SK-N-SH treated with all-trans-retinoic acid at 6 μM for 48 hours (cell line): ENCODE data around the gene OR2T35.
"Not testable (repeated sequence)": the region's sequence is repeated elsewhere in the genome, so short reads cannot be mapped to it uniquely, and the experiment has no call there.

Experiments used
- ATAC-seq: fragments of 200-7000 bp; cut with Tn5 transposase; 3 replicates; pipeline ENCODE4 v1.9.1; 2020; ENCODE audit warnings: mild to moderate bottlenecking, moderate library complexity
- CSDC2 ChIP-seq: fragments of 250-450 bp; sonication (Bioruptor Pico); IDR thresholded peaks from 2 replicates; pipeline ENCODE4 v1.5.0; 2020; ENCODE audit warnings: mild to moderate bottlenecking, moderate library complexity
- GLIS3 ChIP-seq: fragments of 250-450 bp; sonication (Bioruptor Pico); IDR thresholded peaks from 2 replicates; pipeline ENCODE4 v1.5.0; 2020; ENCODE audit warnings: mild to moderate bottlenecking, moderate library complexity
- PATZ1 ChIP-seq: fragments of 250-450 bp; sonication (Bioruptor Pico); IDR thresholded peaks from 2 replicates; pipeline ENCODE4 v1.8.0; 2020; ENCODE audit warnings: mild to moderate bottlenecking, moderate library complexity, borderline replicate concordance
- ZC3H10 ChIP-seq: fragments of 250-450 bp; sonication (Bioruptor Pico); IDR thresholded peaks from 2 replicates; pipeline ENCODE4 v1.5.1; 2021; ENCODE audit warnings: mild to moderate bottlenecking, moderate library complexity
- ZNF565 ChIP-seq: fragments of 450-650 bp; formaldehyde crosslinking; conservative IDR thresholded peaks from 2 replicates; pipeline ENCODE4 v1.5.0; 2020; ENCODE audit warnings: low read depth, mild to moderate bottlenecking, moderate library complexity

OR2T35 gene

GRCh38 chr1:248681651-248682050 lies 36.6 kb upstream of the OR2T35 start (continued):
- TF ChIP-seq GLIS3 (CRISPR knock-in tag), result no peak
- TF ChIP-seq, all 23 proteins: peak for 0

- no peak for TF ChIP-seq CSDC2 (CRISPR knock-in tag)
- no peak for ATAC-seq
Measured at GRCh38 chr1:248670003-248670402, 24.9 kb upstream of the OR2T35 start.

- not testable (repeated sequence) for ATAC-seq
Measured at GRCh38 chr1:248663453-248664328, 18.6 kb upstream of the OR2T35 start.

- not testable (repeated sequence) for ATAC-seq
Measured at GRCh38 chr1:248656797-248657196, 11.7 kb upstream of the OR2T35 start.

- ATAC-seq, result not testable (repeated sequence)
Measured at GRCh38 chr1:248655354-248655753, 10.3 kb upstream of the OR2T35 start, which contains the start of gene OR2T27. OR2T27 (minus strand) TSS chr1:248655528; CDS start chr1:248650884, 4,644 bp downstream.

- not testable (repeated sequence) for ATAC-seq
Measured at GRCh38 chr1:248648770-248649536, 3.9 kb upstream of the OR2T35 start.

- not testable (repeated sequence) for ATAC-seq
Measured at GRCh38 chr1:248642971-248643651, 2.0 kb downstream of the OR2T35 start.

- not testable (repeated sequence) for ATAC-seq
Measured at GRCh38 chr1:248641583-248641982, 3.5 kb downstream of the OR2T35 start.

GRCh38 chr1:248640906-248641305 lies 4.2 kb downstream of the OR2T35 start:
- ATAC-seq, result not testable (repeated sequence)

GRCh38 chr1:248639652-248640051 lies 5.4 kb downstream of the OR2T35 start:
- ATAC-seq, result not testable (repeated sequence)

GRCh38 chr1:248636612-248637011 lies 8.5 kb downstream of the OR2T35 start:
- ATAC-seq, result not testable (repeated sequence)

GRCh38 chr1:248634991-248635390 lies 10.1 kb downstream of the OR2T35 start, which contains the start of gene OR2T11:
OR2T11 (minus strand) TSS chr1:248635091; CDS start chr1:248627128, 7,963 bp downstream.
- not testable (repeated sequence) for ATAC-seq

- no peak for ATAC-seq
Measured at GRCh38 chr1:248631354-248632008, 13.6 kb downstream of the OR2T35 start.

More at GRCh38 chr1:248631354-248632008, 13.6 kb downstream of the OR2T35 start:
- no peak for TF ChIP-seq ZC3H10 (CRISPR knock-in tag)
- no peak for TF ChIP-seq CSDC2 (CRISPR knock-in tag)
- TF ChIP-seq PATZ1, result no peak
- TF ChIP-seq ZNF565, result no peak
